Measurements from ENCODE around the gene GAS2.

DNA sequence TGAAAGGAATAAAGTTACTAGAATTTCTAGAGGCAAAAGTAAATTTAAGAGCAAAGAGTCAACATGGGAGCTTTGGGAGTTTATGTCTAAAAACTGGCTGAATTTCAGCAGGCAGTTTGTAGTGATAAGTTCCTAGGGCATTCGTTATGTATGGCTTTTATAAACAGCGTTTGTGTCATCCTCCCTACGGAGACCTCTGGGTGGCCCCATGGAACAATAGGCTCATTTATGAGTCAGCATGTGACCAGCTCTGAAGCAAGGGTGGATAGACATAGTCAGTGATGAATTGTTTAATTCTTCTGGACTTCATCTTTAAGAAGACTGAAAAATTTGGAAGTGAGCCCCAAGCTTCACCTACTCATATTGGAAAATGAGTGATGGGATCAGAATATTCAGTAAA is 126.1 kb downstream of the GAS2 start:
- TF ChIP-seq, protein P1, sequence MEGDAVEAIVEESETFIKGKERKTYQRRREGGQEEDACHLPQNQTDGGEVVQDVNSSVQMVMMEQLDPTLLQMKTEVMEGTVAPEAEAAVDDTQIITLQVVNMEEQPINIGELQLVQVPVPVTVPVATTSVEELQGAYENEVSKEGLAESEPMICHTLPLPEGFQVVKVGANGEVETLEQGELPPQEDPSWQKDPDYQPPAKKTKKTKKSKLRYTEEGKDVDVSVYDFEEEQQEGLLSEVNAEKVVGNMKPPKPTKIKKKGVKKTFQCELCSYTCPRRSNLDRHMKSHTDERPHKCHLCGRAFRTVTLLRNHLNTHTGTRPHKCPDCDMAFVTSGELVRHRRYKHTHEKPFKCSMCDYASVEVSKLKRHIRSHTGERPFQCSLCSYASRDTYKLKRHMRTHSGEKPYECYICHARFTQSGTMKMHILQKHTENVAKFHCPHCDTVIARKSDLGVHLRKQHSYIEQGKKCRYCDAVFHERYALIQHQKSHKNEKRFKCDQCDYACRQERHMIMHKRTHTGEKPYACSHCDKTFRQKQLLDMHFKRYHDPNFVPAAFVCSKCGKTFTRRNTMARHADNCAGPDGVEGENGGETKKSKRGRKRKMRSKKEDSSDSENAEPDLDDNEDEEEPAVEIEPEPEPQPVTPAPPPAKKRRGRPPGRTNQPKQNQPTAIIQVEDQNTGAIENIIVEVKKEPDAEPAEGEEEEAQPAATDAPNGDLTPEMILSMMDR (IDR thresholded peaks at IDR 0.05) = no peak
- TF ChIP-seq EZH2 (IDR thresholded peaks at IDR 0.05; ENCODE audit: borderline replicate concordance, insufficient read depth, low read depth, low read length, poor library complexity, severe bottlenecking) = no peak

All from B cell (primary cell).